ENCODE measurements around the gene TIGAR. TPM values are rescaled to one million over a fixed set of nuclear protein-coding genes. Genes with fewer than 3 reads are reported as not detected.

The TIGAR gene
- total and polyA plus RNA-seq, 2 of the 8 experiments (the other 6 are each of a cell fraction or from before 2014, with no cell fraction given): 3.8 to 26.4 TPM

GRCh38 chr12:4378772-4379171 is 57.8 kb downstream of the TIGAR start (continued):
- TF ChIP-seq, protein P1, sequence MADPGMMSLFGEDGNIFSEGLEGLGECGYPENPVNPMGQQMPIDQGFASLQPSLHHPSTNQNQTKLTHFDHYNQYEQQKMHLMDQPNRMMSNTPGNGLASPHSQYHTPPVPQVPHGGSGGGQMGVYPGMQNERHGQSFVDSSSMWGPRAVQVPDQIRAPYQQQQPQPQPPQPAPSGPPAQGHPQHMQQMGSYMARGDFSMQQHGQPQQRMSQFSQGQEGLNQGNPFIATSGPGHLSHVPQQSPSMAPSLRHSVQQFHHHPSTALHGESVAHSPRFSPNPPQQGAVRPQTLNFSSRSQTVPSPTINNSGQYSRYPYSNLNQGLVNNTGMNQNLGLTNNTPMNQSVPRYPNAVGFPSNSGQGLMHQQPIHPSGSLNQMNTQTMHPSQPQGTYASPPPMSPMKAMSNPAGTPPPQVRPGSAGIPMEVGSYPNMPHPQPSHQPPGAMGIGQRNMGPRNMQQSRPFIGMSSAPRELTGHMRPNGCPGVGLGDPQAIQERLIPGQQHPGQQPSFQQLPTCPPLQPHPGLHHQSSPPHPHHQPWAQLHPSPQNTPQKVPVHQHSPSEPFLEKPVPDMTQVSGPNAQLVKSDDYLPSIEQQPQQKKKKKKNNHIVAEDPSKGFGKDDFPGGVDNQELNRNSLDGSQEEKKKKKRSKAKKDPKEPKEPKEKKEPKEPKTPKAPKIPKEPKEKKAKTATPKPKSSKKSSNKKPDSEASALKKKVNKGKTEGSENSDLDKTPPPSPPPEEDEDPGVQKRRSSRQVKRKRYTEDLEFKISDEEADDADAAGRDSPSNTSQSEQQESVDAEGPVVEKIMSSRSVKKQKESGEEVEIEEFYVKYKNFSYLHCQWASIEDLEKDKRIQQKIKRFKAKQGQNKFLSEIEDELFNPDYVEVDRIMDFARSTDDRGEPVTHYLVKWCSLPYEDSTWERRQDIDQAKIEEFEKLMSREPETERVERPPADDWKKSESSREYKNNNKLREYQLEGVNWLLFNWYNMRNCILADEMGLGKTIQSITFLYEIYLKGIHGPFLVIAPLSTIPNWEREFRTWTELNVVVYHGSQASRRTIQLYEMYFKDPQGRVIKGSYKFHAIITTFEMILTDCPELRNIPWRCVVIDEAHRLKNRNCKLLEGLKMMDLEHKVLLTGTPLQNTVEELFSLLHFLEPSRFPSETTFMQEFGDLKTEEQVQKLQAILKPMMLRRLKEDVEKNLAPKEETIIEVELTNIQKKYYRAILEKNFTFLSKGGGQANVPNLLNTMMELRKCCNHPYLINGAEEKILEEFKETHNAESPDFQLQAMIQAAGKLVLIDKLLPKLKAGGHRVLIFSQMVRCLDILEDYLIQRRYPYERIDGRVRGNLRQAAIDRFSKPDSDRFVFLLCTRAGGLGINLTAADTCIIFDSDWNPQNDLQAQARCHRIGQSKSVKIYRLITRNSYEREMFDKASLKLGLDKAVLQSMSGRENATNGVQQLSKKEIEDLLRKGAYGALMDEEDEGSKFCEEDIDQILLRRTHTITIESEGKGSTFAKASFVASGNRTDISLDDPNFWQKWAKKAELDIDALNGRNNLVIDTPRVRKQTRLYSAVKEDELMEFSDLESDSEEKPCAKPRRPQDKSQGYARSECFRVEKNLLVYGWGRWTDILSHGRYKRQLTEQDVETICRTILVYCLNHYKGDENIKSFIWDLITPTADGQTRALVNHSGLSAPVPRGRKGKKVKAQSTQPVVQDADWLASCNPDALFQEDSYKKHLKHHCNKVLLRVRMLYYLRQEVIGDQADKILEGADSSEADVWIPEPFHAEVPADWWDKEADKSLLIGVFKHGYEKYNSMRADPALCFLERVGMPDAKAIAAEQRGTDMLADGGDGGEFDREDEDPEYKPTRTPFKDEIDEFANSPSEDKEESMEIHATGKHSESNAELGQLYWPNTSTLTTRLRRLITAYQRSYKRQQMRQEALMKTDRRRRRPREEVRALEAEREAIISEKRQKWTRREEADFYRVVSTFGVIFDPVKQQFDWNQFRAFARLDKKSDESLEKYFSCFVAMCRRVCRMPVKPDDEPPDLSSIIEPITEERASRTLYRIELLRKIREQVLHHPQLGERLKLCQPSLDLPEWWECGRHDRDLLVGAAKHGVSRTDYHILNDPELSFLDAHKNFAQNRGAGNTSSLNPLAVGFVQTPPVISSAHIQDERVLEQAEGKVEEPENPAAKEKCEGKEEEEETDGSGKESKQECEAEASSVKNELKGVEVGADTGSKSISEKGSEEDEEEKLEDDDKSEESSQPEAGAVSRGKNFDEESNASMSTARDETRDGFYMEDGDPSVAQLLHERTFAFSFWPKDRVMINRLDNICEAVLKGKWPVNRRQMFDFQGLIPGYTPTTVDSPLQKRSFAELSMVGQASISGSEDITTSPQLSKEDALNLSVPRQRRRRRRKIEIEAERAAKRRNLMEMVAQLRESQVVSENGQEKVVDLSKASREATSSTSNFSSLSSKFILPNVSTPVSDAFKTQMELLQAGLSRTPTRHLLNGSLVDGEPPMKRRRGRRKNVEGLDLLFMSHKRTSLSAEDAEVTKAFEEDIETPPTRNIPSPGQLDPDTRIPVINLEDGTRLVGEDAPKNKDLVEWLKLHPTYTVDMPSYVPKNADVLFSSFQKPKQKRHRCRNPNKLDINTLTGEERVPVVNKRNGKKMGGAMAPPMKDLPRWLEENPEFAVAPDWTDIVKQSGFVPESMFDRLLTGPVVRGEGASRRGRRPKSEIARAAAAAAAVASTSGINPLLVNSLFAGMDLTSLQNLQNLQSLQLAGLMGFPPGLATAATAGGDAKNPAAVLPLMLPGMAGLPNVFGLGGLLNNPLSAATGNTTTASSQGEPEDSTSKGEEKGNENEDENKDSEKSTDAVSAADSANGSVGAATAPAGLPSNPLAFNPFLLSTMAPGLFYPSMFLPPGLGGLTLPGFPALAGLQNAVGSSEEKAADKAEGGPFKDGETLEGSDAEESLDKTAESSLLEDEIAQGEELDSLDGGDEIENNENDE (IDR thresholded peaks at IDR 0.05; ENCODE audit: insufficient replicate concordance, low read length): no peak
- TF ChIP-seq, protein P2, sequence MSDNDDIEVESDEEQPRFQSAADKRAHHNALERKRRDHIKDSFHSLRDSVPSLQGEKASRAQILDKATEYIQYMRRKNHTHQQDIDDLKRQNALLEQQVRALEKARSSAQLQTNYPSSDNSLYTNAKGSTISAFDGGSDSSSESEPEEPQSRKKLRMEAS (IDR thresholded peaks at IDR 0.05): no peak
- TF ChIP-seq HDAC2 (IDR thresholded peaks at IDR 0.05; ENCODE audit: borderline replicate concordance in 1 of 2, low read depth in 2 of 2, low read length in 2 of 2): no peak
- no peak for TF ChIP-seq JUN (IDR thresholded peaks at IDR 0.05; ENCODE audit: low read depth, low read length)
- no peak for TF ChIP-seq CBX8 (IDR thresholded peaks at IDR 0.05; ENCODE audit: borderline replicate concordance, low read depth, low read length)
- TF ChIP-seq CHD1 (IDR thresholded peaks at IDR 0.05; ENCODE audit: low read depth, low read length): no peak
- TF ChIP-seq SP1 (IDR thresholded peaks at IDR 0.05; ENCODE audit: low read depth, low read length): no peak
- no peak for TF ChIP-seq EGR1 (IDR thresholded peaks at IDR 0.05; ENCODE audit: borderline replicate concordance, low read depth, low read length)
- no peak for TF ChIP-seq GABPA (IDR thresholded peaks at IDR 0.05; ENCODE audit: borderline replicate concordance, insufficient read depth, low read length)
